ENCODE data around the gene DUS1L. TPM values are rescaled to one million over a fixed set of nuclear protein-coding genes. Genes with fewer than 3 reads are reported as not detected.

Gene DUS1L
- polyA plus RNA-seq, 1 donor (not counting 4 experiments of a cell fraction or from before 2014, with no cell fraction given): 49.1 TPM

- dilution Hi-C loops (cut with MboI; ENCODE audit: extremely low pct_ligation_motif_present, low sequenced_read_pairs): no loop called here
- peaks cover 30% of the 10 kb centered on the region for H3K4me1 ChIP-seq (ENCODE audit: control insufficient read depth, extremely low read depth, insufficient read depth, low read length)
- no peaks in the 10 kb centered on the region for H4K20me1 ChIP-seq (ENCODE audit: control insufficient read depth, extremely low read depth, insufficient read depth, low read length)
- TF ChIP-seq EZH2 (IDR thresholded peaks at IDR 0.05; ENCODE audit: low read length): no peak
- TF ChIP-seq, protein P1, sequence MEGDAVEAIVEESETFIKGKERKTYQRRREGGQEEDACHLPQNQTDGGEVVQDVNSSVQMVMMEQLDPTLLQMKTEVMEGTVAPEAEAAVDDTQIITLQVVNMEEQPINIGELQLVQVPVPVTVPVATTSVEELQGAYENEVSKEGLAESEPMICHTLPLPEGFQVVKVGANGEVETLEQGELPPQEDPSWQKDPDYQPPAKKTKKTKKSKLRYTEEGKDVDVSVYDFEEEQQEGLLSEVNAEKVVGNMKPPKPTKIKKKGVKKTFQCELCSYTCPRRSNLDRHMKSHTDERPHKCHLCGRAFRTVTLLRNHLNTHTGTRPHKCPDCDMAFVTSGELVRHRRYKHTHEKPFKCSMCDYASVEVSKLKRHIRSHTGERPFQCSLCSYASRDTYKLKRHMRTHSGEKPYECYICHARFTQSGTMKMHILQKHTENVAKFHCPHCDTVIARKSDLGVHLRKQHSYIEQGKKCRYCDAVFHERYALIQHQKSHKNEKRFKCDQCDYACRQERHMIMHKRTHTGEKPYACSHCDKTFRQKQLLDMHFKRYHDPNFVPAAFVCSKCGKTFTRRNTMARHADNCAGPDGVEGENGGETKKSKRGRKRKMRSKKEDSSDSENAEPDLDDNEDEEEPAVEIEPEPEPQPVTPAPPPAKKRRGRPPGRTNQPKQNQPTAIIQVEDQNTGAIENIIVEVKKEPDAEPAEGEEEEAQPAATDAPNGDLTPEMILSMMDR (optimal IDR thresholded peaks at IDR 0.05 in 1 of 3, IDR thresholded peaks at IDR 0.05 in 1 of 3, conservative IDR thresholded peaks at IDR 0.05 in 1 of 3; ENCODE audit: extremely low read depth in 1 of 3, insufficient read depth in 2 of 3, low read length in 3 of 3): no peak
- no peak overlapping the region for H2AFZ ChIP-seq (ENCODE audit: control insufficient read depth, low read length)
- no peak overlapping the region for H3K4me3 ChIP-seq (ENCODE audit: control insufficient read depth in 2 of 3, extremely low read depth in 1 of 3, insufficient read depth in 2 of 3, low read depth in 1 of 3, low read length in 3 of 3)
- peaks cover 2 to 6% of the 10 kb centered on the region in 2 experiments for H3K36me3 ChIP-seq (ENCODE audit: control insufficient read depth in 2 of 2, extremely low read depth in 1 of 2, insufficient read depth in 2 of 2, low read length in 2 of 2)
- peak overlapping the region; percentile 56 for H3K4me2 ChIP-seq (ENCODE audit: control insufficient read depth, extremely low read depth, insufficient read depth, low read depth, low read length)
- H3K27me3 ChIP-seq (ENCODE audit: control insufficient read depth, extremely low read depth, insufficient read depth, low read length): no peaks in the 10 kb centered on the region
- peak overlapping the region; percentile 15 for H3K9ac ChIP-seq (ENCODE audit: control insufficient read depth, extremely low read depth, insufficient read depth, low read length)
- H3K79me2 ChIP-seq (ENCODE audit: control insufficient read depth, insufficient read depth, low read length): no peaks in the 10 kb centered on the region
- no peak for DNase-seq (ENCODE audit: low read depth, low spot score)
- no peak overlapping the region for H3K27ac ChIP-seq (ENCODE audit: control insufficient read depth, insufficient read depth, low read length)
- FAIRE-seq: no peak
- H3K9me1 ChIP-seq (ENCODE audit: control insufficient read depth, extremely low read depth, insufficient read depth, low read length): peaks cover 2% of the 10 kb centered on the region
- H3K9me3 ChIP-seq (ENCODE audit: control insufficient read depth, low read depth, low read length): no peaks in the 10 kb centered on the region
Measured at GRCh38 chr17:82105417-82105881, 39.8 kb upstream of the DUS1L start.

- Histone ChIP-seq H2AFZ (ENCODE audit: control insufficient read depth, low read length) (no peak overlapping the region), H4K20me1 (ENCODE audit: control insufficient read depth, extremely low read depth, insufficient read depth, low read length) (no peaks in the 10 kb centered on the region), H3K79me2 (ENCODE audit: control insufficient read depth, insufficient read depth, low read length) (no peaks in the 10 kb centered on the region), H3K36me3 (ENCODE audit: control insufficient read depth in 2 of 2, extremely low read depth in 1 of 2, insufficient read depth in 2 of 2, low read length in 2 of 2) (peaks cover 2 to 6% of the 10 kb centered on the region in 2 experiments), H3K9me1 (ENCODE audit: control insufficient read depth, extremely low read depth, insufficient read depth, low read length) (peaks cover 2% of the 10 kb centered on the region), H3K27me3 (ENCODE audit: control insufficient read depth, extremely low read depth, insufficient read depth, low read length) (no peaks in the 10 kb centered on the region), H3K9ac (ENCODE audit: control insufficient read depth, extremely low read depth, insufficient read depth, low read length) (no peak overlapping the region), H3K4me1 (ENCODE audit: control insufficient read depth, extremely low read depth, insufficient read depth, low read length) (peaks cover 31% of the 10 kb centered on the region), H3K27ac (ENCODE audit: control insufficient read depth, insufficient read depth, low read length) (no peak overlapping the region), H3K4me2 (ENCODE audit: control insufficient read depth, extremely low read depth, insufficient read depth, low read depth, low read length) (no peak overlapping the region), H3K9me3 (ENCODE audit: control insufficient read depth, low read depth, low read length) (no peaks in the 10 kb centered on the region), H3K4me3 (ENCODE audit: control insufficient read depth in 2 of 3, extremely low read depth in 1 of 3, insufficient read depth in 2 of 3, low read depth in 1 of 3, low read length in 3 of 3) (no peak overlapping the region)
- TF ChIP-seq, protein P1 (optimal IDR thresholded peaks at IDR 0.05 in 1 of 3, IDR thresholded peaks at IDR 0.05 in 1 of 3, conservative IDR thresholded peaks at IDR 0.05 in 1 of 3; ENCODE audit: extremely low read depth in 1 of 3, insufficient read depth in 2 of 3, low read length in 3 of 3): no peak
- TF ChIP-seq EZH2 (IDR thresholded peaks at IDR 0.05; ENCODE audit: low read length): no peak
- no peak for FAIRE-seq
- dilution Hi-C loops (cut with MboI; ENCODE audit: extremely low pct_ligation_motif_present, low sequenced_read_pairs): no loop called here
- no peak for DNase-seq (ENCODE audit: low read depth, low spot score)
Measured at GRCh38 chr17:82104797-82105416, 39.3 kb upstream of the DUS1L start.

All from keratinocyte (primary cell).